Measurements from ENCODE around the gene C2.

- no peak for TF ChIP-seq CTCF (IDR thresholded peaks at IDR 0.05)
- no peak for TF ChIP-seq POLR2A (IDR thresholded peaks at IDR 0.05)
Measured at GRCh38 chr6:31922942-31923341, 4.6 kb upstream of the C2 start.
